DMS 273 (cell line): ENCODE results near the gene HEXD.
"Not testable (repeated sequence)": the region's sequence is repeated elsewhere in the genome, so short reads cannot be mapped to it uniquely, and the experiment has no call there.

Experiments
- DNase-seq: peaks from one replicate; lab custom pipeline; 2025; ENCODE audit not compliant: unreplicated experiment; lab: John Stamatoyannopoulos, UW

The HEXD gene

GRCh38 chr17:82418001-82418986 lies at the start of gene HEXD, which contains the start of gene OGFOD3:
Gene HEXD, plus strand, starts transcription at chr17:82418347. Its CDS starts 1,453 bp downstream, at chr17:82419800.
Gene OGFOD3, minus strand, starts transcription at chr17:82418586. Its CDS starts 101 bp downstream, at chr17:82418485.
- DNase-seq: peak; percentile 94

GRCh38 chr17:82369211-82369610 lies 48.9 kb upstream of the HEXD start:
- no peak for DNase-seq

- DNase-seq: no peak
These were observed 47.4 kb upstream of the HEXD start for GRCh38 chr17:82370471-82371332.

- peak; percentile 53 for DNase-seq
These were observed 46.6 kb upstream of the HEXD start, which contains the start of gene UTS2R for GRCh38 chr17:82371333-82372248. Gene UTS2R, plus strand, starts transcription at chr17:82371765. Its CDS starts 2,560 bp downstream, at chr17:82374325.

GRCh38 chr17:82372249-82373071 lies 45.7 kb upstream of the HEXD start:
- no peak for DNase-seq

- not testable (repeated sequence) for DNase-seq
These were observed 45.1 kb upstream of the HEXD start for GRCh38 chr17:82373072-82373452.

GRCh38 chr17:82373731-82374625 lies 44.2 kb upstream of the HEXD start:
- no peak for DNase-seq

GRCh38 chr17:82374626-82375331 lies 43.4 kb upstream of the HEXD start:
- peak; percentile 61 for DNase-seq

- no peak for DNase-seq
These were observed 42.6 kb upstream of the HEXD start for GRCh38 chr17:82375359-82376041.

GRCh38 chr17:82376042-82376730 lies 42.0 kb upstream of the HEXD start:
- no peak for DNase-seq

- not testable (repeated sequence) for DNase-seq
These were observed 40.9 kb upstream of the HEXD start for GRCh38 chr17:82377294-82377693.

GRCh38 chr17:82377924-82378740 lies 40.0 kb upstream of the HEXD start:
- no peak for DNase-seq

- DNase-seq: no peak
These were observed 39.5 kb upstream of the HEXD start for GRCh38 chr17:82378741-82379021.

- no peak for DNase-seq
These were observed 37.1 kb upstream of the HEXD start for GRCh38 chr17:82380860-82381702.

GRCh38 chr17:82381703-82382009 lies 36.5 kb upstream of the HEXD start:
- not testable (repeated sequence) for DNase-seq
